ENCODE results near the gene AP1S3. TPM values are rescaled to one million over a fixed set of nuclear protein-coding genes. Genes with fewer than 3 reads are reported as not detected.

Gene AP1S3
- total RNA-seq, 1 experiment from 2014 or later, result 185 TPM

DNA sequence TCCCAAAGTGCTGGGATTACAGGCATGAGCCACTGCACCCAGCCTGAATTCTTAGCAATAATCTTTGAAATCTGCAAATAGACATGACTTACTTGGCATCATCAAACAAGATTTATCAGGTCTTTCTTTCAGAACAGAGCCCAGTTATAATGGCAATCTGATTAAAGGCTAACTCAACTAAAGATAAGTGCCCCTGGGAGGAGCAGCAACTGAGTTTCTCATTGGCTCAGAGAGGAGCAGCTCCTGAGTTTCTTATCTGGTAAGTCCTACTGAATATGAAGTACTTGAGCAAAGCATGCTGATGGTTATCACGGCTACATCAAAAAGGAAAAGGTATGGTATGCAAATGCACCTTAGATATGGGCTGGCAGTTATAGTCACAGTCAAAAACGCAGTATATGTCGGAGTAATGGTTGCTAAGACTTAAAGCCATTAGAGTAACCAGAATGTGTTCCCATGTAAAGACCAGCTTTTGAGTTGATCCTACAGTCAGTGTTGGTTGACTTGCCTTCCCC is 15.0 kb upstream of the AP1S3 start:
- ATAC-seq (no peak), DNase-seq (ENCODE audit: low read depth, low spot score) (no peak)
- Histone ChIP-seq H3K4me3 (replicated peaks in 1 of 2; ENCODE audit: low read depth in 1 of 2, low read length in 2 of 2) (no peak overlapping the region), H3K27ac (ENCODE audit: low read depth, low read length) (no peak overlapping the region), H3K36me3 (ENCODE audit: control insufficient read depth in 1 of 2, insufficient read depth in 2 of 2, low read length in 2 of 2) (no peaks in the 10 kb centered on the region), H2AFZ (ENCODE audit: low read depth, low read length, poor library complexity, severe bottlenecking) (no peak overlapping the region), H3K79me2 (ENCODE audit: insufficient read depth, low read length) (no peaks in the 10 kb centered on the region), H4K20me1 (ENCODE audit: insufficient read depth) (no peaks in the 10 kb centered on the region), H3K9ac (ENCODE audit: low read length) (no peak overlapping the region), H3K27me3 (ENCODE audit: insufficient read depth, low read length) (no peaks in the 10 kb centered on the region), H3K9me3 (ENCODE audit: control insufficient read depth in 1 of 2, insufficient read depth in 1 of 2, low read depth in 1 of 2, low read length in 2 of 2) (no peaks in the 10 kb centered on the region), H3K9me2 (ENCODE audit: insufficient read depth) (no peaks in the 10 kb centered on the region), H3K4me1 (ENCODE audit: control insufficient read depth in 1 of 2, insufficient read depth in 2 of 2, low read length in 2 of 2) (peaks cover 23 to 30% of the 10 kb centered on the region in 2 experiments), H3K4me2 (ENCODE audit: low read length) (no peak overlapping the region)
- no peak for TF ChIP-seq JUND (IDR thresholded peaks at IDR 0.05)
- no TSS peak for BruUV-seq (replicated peaks)
- ChIA-PET POLR2A (no interaction called here), CTCF (interaction anchor here (1.7 kb wide), 1 partner anchor 9 kb away, joined by 5 read pairs; no protein-coding TSS in a partner anchor), RAD21 (ENCODE audit: low non-redundant PET in 1 of 2, low total read pairs in 2 of 2, uncharacterized antibody in 2 of 2, unreplicated experiment in 2 of 2) (no interaction called here)
- intact Hi-C loops (cut with micrococcal nuclease), result no loop called here

DNA sequence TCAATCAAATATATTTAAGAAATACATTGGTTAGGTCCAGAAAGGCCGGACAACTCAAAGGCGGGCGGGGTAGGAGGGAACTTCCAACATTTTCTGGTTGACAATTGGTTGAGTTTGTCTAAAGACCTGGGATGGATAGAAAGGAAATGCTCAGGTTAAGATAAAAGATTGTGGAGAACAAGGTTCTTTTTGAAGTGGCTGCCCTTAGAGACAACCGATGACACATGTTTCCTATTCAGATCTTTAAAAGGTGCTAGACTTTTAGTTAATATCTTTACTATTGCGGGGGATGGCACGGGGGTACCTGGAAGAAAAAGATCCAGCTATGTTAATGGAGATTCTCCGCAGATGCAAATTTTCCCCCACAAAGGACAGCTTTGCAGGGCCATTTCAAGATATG is 10.0 kb upstream of the AP1S3 start:
- Histone ChIP-seq H3K9me3 (ENCODE audit: control insufficient read depth in 1 of 2, insufficient read depth in 1 of 2, low read depth in 1 of 2, low read length in 2 of 2) (no peaks in the 10 kb centered on the region), H3K4me1 (ENCODE audit: control insufficient read depth in 1 of 2, insufficient read depth in 2 of 2, low read length in 2 of 2) (peaks cover 0 to 9% of the 10 kb centered on the region in 2 experiments; a peak in 1 of 4 replicates), H3K36me3 (ENCODE audit: control insufficient read depth in 1 of 2, insufficient read depth in 2 of 2, low read length in 2 of 2) (no peaks in the 10 kb centered on the region), H3K9ac (ENCODE audit: low read length) (no peak overlapping the region), H3K9me2 (ENCODE audit: insufficient read depth) (no peaks in the 10 kb centered on the region), H3K27ac (ENCODE audit: low read depth, low read length) (no peak overlapping the region), H3K27me3 (ENCODE audit: insufficient read depth, low read length) (no peaks in the 10 kb centered on the region), H4K20me1 (ENCODE audit: insufficient read depth) (no peaks in the 10 kb centered on the region), H3K4me3 (replicated peaks in 1 of 2; ENCODE audit: low read depth in 1 of 2, low read length in 2 of 2) (no peak overlapping the region), H3K4me2 (ENCODE audit: low read length) (no peak overlapping the region), H3K79me2 (ENCODE audit: insufficient read depth, low read length) (no peaks in the 10 kb centered on the region), H2AFZ (ENCODE audit: low read depth, low read length, poor library complexity, severe bottlenecking) (no peak overlapping the region)
- TF ChIP-seq, protein P1, sequence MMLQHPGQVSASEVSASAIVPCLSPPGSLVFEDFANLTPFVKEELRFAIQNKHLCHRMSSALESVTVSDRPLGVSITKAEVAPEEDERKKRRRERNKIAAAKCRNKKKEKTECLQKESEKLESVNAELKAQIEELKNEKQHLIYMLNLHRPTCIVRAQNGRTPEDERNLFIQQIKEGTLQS (IDR thresholded peaks at IDR 0.05), result no peak
- TF ChIP-seq RAD21 (IDR thresholded peaks at IDR 0.05; ENCODE audit: low read depth) (no peak), EZH2phosphoT487 (IDR thresholded peaks at IDR 0.05; ENCODE audit: borderline replicate concordance) (no peak), CBX3 (IDR thresholded peaks at IDR 0.05; ENCODE audit: low read depth) (no peak), CEBPB (IDR thresholded peaks at IDR 0.05; ENCODE audit: low read depth) (no peak), YY1 (IDR thresholded peaks at IDR 0.05; ENCODE audit: extremely low read depth, insufficient replicate concordance, low read depth, low read length) (no peak), TCF7L2 (IDR thresholded peaks at IDR 0.05; ENCODE audit: borderline replicate concordance, extremely low read depth, insufficient read depth, insufficient read length) (no peak), SRF (IDR thresholded peaks at IDR 0.05; ENCODE audit: low read depth) (no peak), FOSL1 (IDR thresholded peaks at IDR 0.05; ENCODE audit: low read depth) (no peak), ZNF274 (IDR thresholded peaks at IDR 0.05; ENCODE audit: low read depth, low read length) (no peak), ZFX (IDR thresholded peaks at IDR 0.05) (no peak), POLR2AphosphoS5 (IDR thresholded peaks at IDR 0.05; ENCODE audit: low read depth, low read length) (no peak), EGR1 (IDR thresholded peaks at IDR 0.05; ENCODE audit: low read depth) (no peak)
- TF ChIP-seq, protein P2, sequence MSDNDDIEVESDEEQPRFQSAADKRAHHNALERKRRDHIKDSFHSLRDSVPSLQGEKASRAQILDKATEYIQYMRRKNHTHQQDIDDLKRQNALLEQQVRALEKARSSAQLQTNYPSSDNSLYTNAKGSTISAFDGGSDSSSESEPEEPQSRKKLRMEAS (IDR thresholded peaks at IDR 0.05), result no peak
- TF ChIP-seq, protein P3, sequence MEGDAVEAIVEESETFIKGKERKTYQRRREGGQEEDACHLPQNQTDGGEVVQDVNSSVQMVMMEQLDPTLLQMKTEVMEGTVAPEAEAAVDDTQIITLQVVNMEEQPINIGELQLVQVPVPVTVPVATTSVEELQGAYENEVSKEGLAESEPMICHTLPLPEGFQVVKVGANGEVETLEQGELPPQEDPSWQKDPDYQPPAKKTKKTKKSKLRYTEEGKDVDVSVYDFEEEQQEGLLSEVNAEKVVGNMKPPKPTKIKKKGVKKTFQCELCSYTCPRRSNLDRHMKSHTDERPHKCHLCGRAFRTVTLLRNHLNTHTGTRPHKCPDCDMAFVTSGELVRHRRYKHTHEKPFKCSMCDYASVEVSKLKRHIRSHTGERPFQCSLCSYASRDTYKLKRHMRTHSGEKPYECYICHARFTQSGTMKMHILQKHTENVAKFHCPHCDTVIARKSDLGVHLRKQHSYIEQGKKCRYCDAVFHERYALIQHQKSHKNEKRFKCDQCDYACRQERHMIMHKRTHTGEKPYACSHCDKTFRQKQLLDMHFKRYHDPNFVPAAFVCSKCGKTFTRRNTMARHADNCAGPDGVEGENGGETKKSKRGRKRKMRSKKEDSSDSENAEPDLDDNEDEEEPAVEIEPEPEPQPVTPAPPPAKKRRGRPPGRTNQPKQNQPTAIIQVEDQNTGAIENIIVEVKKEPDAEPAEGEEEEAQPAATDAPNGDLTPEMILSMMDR (IDR thresholded peaks at IDR 0.05 in 2 of 3, conservative IDR thresholded peaks at IDR 0.05 in 1 of 3; ENCODE audit: borderline replicate concordance in 1 of 3, insufficient read depth in 1 of 3, low read depth in 2 of 3, low read length in 2 of 3), result no peak
- TF ChIP-seq, protein P4, sequence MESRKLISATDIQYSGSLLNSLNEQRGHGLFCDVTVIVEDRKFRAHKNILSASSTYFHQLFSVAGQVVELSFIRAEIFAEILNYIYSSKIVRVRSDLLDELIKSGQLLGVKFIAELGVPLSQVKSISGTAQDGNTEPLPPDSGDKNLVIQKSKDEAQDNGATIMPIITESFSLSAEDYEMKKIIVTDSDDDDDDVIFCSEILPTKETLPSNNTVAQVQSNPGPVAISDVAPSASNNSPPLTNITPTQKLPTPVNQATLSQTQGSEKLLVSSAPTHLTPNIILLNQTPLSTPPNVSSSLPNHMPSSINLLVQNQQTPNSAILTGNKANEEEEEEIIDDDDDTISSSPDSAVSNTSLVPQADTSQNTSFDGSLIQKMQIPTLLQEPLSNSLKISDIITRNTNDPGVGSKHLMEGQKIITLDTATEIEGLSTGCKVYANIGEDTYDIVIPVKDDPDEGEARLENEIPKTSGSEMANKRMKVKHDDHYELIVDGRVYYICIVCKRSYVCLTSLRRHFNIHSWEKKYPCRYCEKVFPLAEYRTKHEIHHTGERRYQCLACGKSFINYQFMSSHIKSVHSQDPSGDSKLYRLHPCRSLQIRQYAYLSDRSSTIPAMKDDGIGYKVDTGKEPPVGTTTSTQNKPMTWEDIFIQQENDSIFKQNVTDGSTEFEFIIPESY (IDR thresholded peaks at IDR 0.05; ENCODE audit: extremely low read depth, insufficient replicate concordance, low read length), result no peak
- ChIA-PET CTCF (no interaction called here), POLR2A (no interaction called here), RAD21 (ENCODE audit: low non-redundant PET in 1 of 2, low total read pairs in 2 of 2, uncharacterized antibody in 2 of 2, unreplicated experiment in 2 of 2) (interaction anchor here in 1 of 2 experiments (0.6 kb wide), 1 partner anchor 85 kb away, joined by 3 read pairs; no protein-coding TSS in a partner anchor)
- no TSS peak for BruUV-seq (replicated peaks)
- intact Hi-C loops (cut with micrococcal nuclease), result no loop called here
- ATAC-seq, result no peak
- no peak for DNase-seq (ENCODE audit: low read depth, low spot score)
